ENCODE measurements around the gene IMMP1L.

Gene IMMP1L

GRCh38 chr11:31412946-31413345, 96.5 kb downstream of the IMMP1L start:
- Histone ChIP-seq H3K9me3 (no peaks in the 10 kb centered on the region), H3K4me3 (ENCODE audit: low read depth in 1 of 2, low read length in 1 of 2) (no peak overlapping the region)

GRCh38 chr11:31408201-31408600, 101.2 kb downstream of the IMMP1L start:
- no peaks in the 10 kb centered on the region for H3K4me1 ChIP-seq (ENCODE audit: control insufficient read depth in 1 of 2, insufficient read depth in 1 of 2, low read depth in 1 of 2, low read length in 1 of 2)
- no peak for TF ChIP-seq CTCF (IDR thresholded peaks at IDR 0.05)

More at GRCh38 chr11:31412946-31413345, 96.5 kb downstream of the IMMP1L start:
- TF ChIP-seq CTCF (IDR thresholded peaks at IDR 0.05): no peak
- H3K27me3 ChIP-seq: no peaks in the 10 kb centered on the region
- no peaks in the 10 kb centered on the region for H3K36me3 ChIP-seq
- H3K27ac ChIP-seq: no peak overlapping the region
- H3K4me1 ChIP-seq (ENCODE audit: control insufficient read depth in 1 of 2, insufficient read depth in 1 of 2, low read depth in 1 of 2, low read length in 1 of 2): no peaks in the 10 kb centered on the region

GRCh38 chr11:31404614-31405013, 104.8 kb downstream of the IMMP1L start:
- no peak for TF ChIP-seq CTCF (IDR thresholded peaks at IDR 0.05)
- Histone ChIP-seq H3K9me3 (no peaks in the 10 kb centered on the region), H3K4me1 (ENCODE audit: control insufficient read depth in 1 of 2, insufficient read depth in 1 of 2, low read depth in 1 of 2, low read length in 1 of 2) (no peaks in the 10 kb centered on the region), H3K27me3 (no peaks in the 10 kb centered on the region), H3K4me3 (ENCODE audit: low read depth in 1 of 2, low read length in 1 of 2) (no peak overlapping the region), H3K36me3 (no peaks in the 10 kb centered on the region), H3K27ac (no peak overlapping the region)

More at GRCh38 chr11:31408201-31408600, 101.2 kb downstream of the IMMP1L start:
- Histone ChIP-seq H3K27ac (no peak overlapping the region), H3K27me3 (no peaks in the 10 kb centered on the region), H3K4me3 (ENCODE audit: low read depth in 1 of 2, low read length in 1 of 2) (no peak overlapping the region), H3K36me3 (no peaks in the 10 kb centered on the region), H3K9me3 (no peaks in the 10 kb centered on the region)

GRCh38 chr11:31397239-31397834, 112.1 kb downstream of the IMMP1L start:
- H3K4me1 ChIP-seq (ENCODE audit: control insufficient read depth in 1 of 2, insufficient read depth in 1 of 2, low read depth in 1 of 2, low read length in 1 of 2): no peaks in the 10 kb centered on the region
- no peak overlapping the region for H3K4me3 ChIP-seq (ENCODE audit: low read depth in 1 of 2, low read length in 1 of 2)
- no peaks in the 10 kb centered on the region for H3K9me3 ChIP-seq
- TF ChIP-seq CTCF (IDR thresholded peaks at IDR 0.05): no peak
- H3K27ac ChIP-seq: no peak overlapping the region
- H3K36me3 ChIP-seq: no peaks in the 10 kb centered on the region
- no peaks in the 10 kb centered on the region for H3K27me3 ChIP-seq

GRCh38 chr11:31387379-31387778, 122.0 kb downstream of the IMMP1L start:
- H3K4me3 ChIP-seq (ENCODE audit: low read depth in 1 of 2, low read length in 1 of 2): no peak overlapping the region
- H3K9me3 ChIP-seq: no peaks in the 10 kb centered on the region
- H3K27ac ChIP-seq: no peak overlapping the region
- no peaks in the 10 kb centered on the region for H3K27me3 ChIP-seq
- no peak for TF ChIP-seq CTCF (IDR thresholded peaks at IDR 0.05)
- no peaks in the 10 kb centered on the region for H3K4me1 ChIP-seq (ENCODE audit: control insufficient read depth in 1 of 2, insufficient read depth in 1 of 2, low read depth in 1 of 2, low read length in 1 of 2)
- H3K36me3 ChIP-seq: no peaks in the 10 kb centered on the region
